H9 (cell line): Measurements from ENCODE around the gene FTHL17. TPM values are rescaled to one million over a fixed set of nuclear protein-coding genes. Genes with fewer than 3 reads are reported as not detected.

Source experiments
- DNase-seq: peaks from one replicate; pipeline ENCODE4 v3.0.0-alpha.2; 2017
- H2AFZ ChIP-seq: one replicate; pipeline ENCODE4 v1.6.1; 2013; ENCODE audit warnings: mild to moderate bottlenecking, low read length, control low read depth, moderate library complexity
- H2AK5ac ChIP-seq: 2 replicates; pipeline ENCODE4 v1.6.1; 2013; ENCODE audit warnings: low read length, control low read depth, mixed read lengths; ENCODE audit not compliant: insufficient read length
- H2BK120ac ChIP-seq: one replicate; pipeline ENCODE4 v1.6.1; 2013; ENCODE audit warnings: low read depth, mild to moderate bottlenecking, low read length, control low read depth, inconsistent platforms; ENCODE audit not compliant: poor library complexity, severe bottlenecking
- H2BK12ac ChIP-seq: 2 replicates; pipeline ENCODE4 v1.6.1; 2013; ENCODE audit warnings: low read length, control low read depth, mixed read lengths, low read depth; ENCODE audit not compliant: insufficient read length
- H2BK15ac ChIP-seq: 2 replicates; pipeline ENCODE4 v1.6.1; 2013; ENCODE audit warnings: low read depth, low read length, control low read depth
- H2BK20ac ChIP-seq: one replicate; pipeline ENCODE4 v1.6.1; 2013; ENCODE audit warnings: low read depth, mild to moderate bottlenecking, low read length, control low read depth, inconsistent platforms; ENCODE audit not compliant: poor library complexity, severe bottlenecking
- H2BK5ac ChIP-seq: 2 replicates; pipeline ENCODE4 v1.6.1; 2013; ENCODE audit warnings: low read length, control low read depth, mixed read lengths; ENCODE audit not compliant: insufficient read length
- H3K14ac ChIP-seq: 2 replicates; pipeline ENCODE4 v1.6.1; 2013; ENCODE audit warnings: low read length, control low read depth; ENCODE audit not compliant: insufficient read depth
- H3K18ac ChIP-seq: 2 replicates; pipeline ENCODE4 v1.6.1; 2013; ENCODE audit warnings: low read depth, mild to moderate bottlenecking, mixed read lengths, low read length, control low read depth; ENCODE audit not compliant: insufficient read length
- H3K23ac ChIP-seq: 2 replicates; pipeline ENCODE4 v1.6.1; 2013; ENCODE audit warnings: low read length, control low read depth, mixed read lengths, low read depth; ENCODE audit not compliant: insufficient read length
- H3K23me2 ChIP-seq: 2 replicates; pipeline ENCODE4 v1.6.1; 2013; ENCODE audit warnings: low read depth, mild to moderate bottlenecking, mixed read lengths, low read length, control low read depth; ENCODE audit not compliant: insufficient read length, poor library complexity, severe bottlenecking
- H3K27ac ChIP-seq: 2 replicates; pipeline ENCODE4 v1.5.1; 2013; ENCODE audit warnings: low read length, control low read depth, mixed read lengths, low read depth; ENCODE audit not compliant: insufficient read length
- H3K27me3 ChIP-seq: 2 replicates; pipeline ENCODE4 v1.6.1; 2013; ENCODE audit warnings: low read length, control low read depth, inconsistent platforms; ENCODE audit not compliant: insufficient read depth
- H3K4ac ChIP-seq: 2 replicates; pipeline ENCODE4 v1.6.1; 2013; ENCODE audit warnings: low read depth, mild to moderate bottlenecking, control low read depth, inconsistent platforms, low read length, moderate library complexity
- H3K4me1 ChIP-seq: 2 replicates; pipeline ENCODE4 v1.6.1; 2013; ENCODE audit warnings: low read length, control low read depth, inconsistent platforms; ENCODE audit not compliant: insufficient read depth
- H3K4me2 ChIP-seq: 2 replicates; pipeline ENCODE4 v1.6.1; 2013; ENCODE audit warnings: low read length, control low read depth, mixed read lengths; ENCODE audit not compliant: insufficient read length, insufficient read depth
- H3K56ac ChIP-seq: 2 replicates; pipeline ENCODE4 v1.6.1; 2013; ENCODE audit warnings: low read depth, mild to moderate bottlenecking, mixed read lengths, low read length, control low read depth; ENCODE audit not compliant: insufficient read length
- H3K79me1 ChIP-seq: 2 replicates; pipeline ENCODE4 v1.6.1; 2013; ENCODE audit warnings: low read depth, mild to moderate bottlenecking, moderate library complexity, low read length, control low read depth, inconsistent platforms; ENCODE audit not compliant: insufficient read depth, poor library complexity, severe bottlenecking
- H3K79me2 ChIP-seq: 2 replicates; pipeline ENCODE4 v1.6.1; 2013; ENCODE audit warnings: low read length, control low read depth, inconsistent platforms; ENCODE audit not compliant: insufficient read depth
- H3K9ac ChIP-seq: 2 replicates; pipeline ENCODE4 v1.6.1; 2013; ENCODE audit warnings: low read length, control low read depth, mixed read lengths; ENCODE audit not compliant: insufficient read length; ENCODE audit errors: extremely low read depth
- H3K9me3 ChIP-seq: one replicate; pipeline ENCODE4 v1.6.1; 2013; ENCODE audit warnings: low read depth, low read length, inconsistent platforms; ENCODE audit not compliant: control insufficient read depth
- H3T11ph ChIP-seq: one replicate; pipeline ENCODE4 v1.6.1; 2013; ENCODE audit warnings: mild to moderate bottlenecking, low read length, control low read depth, inconsistent platforms
- H4K20me1 ChIP-seq: one replicate; pipeline ENCODE4 v1.6.1; 2013; ENCODE audit not compliant: control insufficient read depth, insufficient read length, insufficient read depth
- H4K5ac ChIP-seq: 2 replicates; pipeline ENCODE4 v1.6.1; 2013; ENCODE audit warnings: low read depth, mild to moderate bottlenecking, mixed read lengths, low read length, control low read depth; ENCODE audit not compliant: insufficient read length
- H4K8ac ChIP-seq: replicated peaks from 2 replicates; pipeline ENCODE4 v1.6.1; 2013; ENCODE audit warnings: low read length, control low read depth, mixed read lengths, low read depth; ENCODE audit not compliant: insufficient read length
- H4K91ac ChIP-seq: 2 replicates; pipeline ENCODE4 v1.6.1; 2013; ENCODE audit warnings: low read depth, mild to moderate bottlenecking, moderate library complexity, mixed read lengths, low read length, control low read depth; ENCODE audit not compliant: insufficient read length
- H3K27ac Mint-ChIP-seq, 3 experiments: 2 replicates in 2 of 3; 3 replicates in 1 of 3; pipeline ENCODE4 v1.8.0; 2020 to 2021; ENCODE audit warnings: mixed read lengths in 3 of 3, mild to moderate bottlenecking in 1 of 3, moderate library complexity in 1 of 3
- H3K27me3 Mint-ChIP-seq: 2 replicates; pipeline ENCODE4 v1.8.0; 2021; ENCODE audit warnings: low read depth, mild to moderate bottlenecking, moderate library complexity, mixed read lengths
- H3K36me3 Mint-ChIP-seq, 3 experiments: 2 replicates in 2 of 3; 3 replicates in 1 of 3; pipeline ENCODE4 v1.8.0; 2020 to 2021; ENCODE audit warnings: low read depth in 3 of 3, mixed read lengths in 3 of 3; ENCODE audit not compliant: insufficient read depth in 1 of 3
- H3K4me1 Mint-ChIP-seq, 2 experiments: 2 replicates each; pipeline ENCODE4 v1.8.0; 2020; ENCODE audit warnings: mixed read lengths in 2 of 2
- H3K4me3 Mint-ChIP-seq, 2 experiments: 2 replicates in 1 of 2; 3 replicates in 1 of 2; pipeline ENCODE4 v1.8.0; 2020 to 2021; ENCODE audit warnings: mild to moderate bottlenecking in 2 of 2, mixed read lengths in 2 of 2, moderate library complexity in 1 of 2
- H3K9me3 Mint-ChIP-seq, 2 experiments: 2 replicates in 1 of 2; 3 replicates in 1 of 2; pipeline ENCODE4 v1.8.0; 2020; ENCODE audit warnings: mild to moderate bottlenecking in 2 of 2, mixed read lengths in 2 of 2, moderate library complexity in 1 of 2
- WGBS: extraction: QIAGEN DNeasy Blood & Tissue Kit; methylation state at CpG from one replicate; pipeline ENCODE4 v1.1.7; 2013; ENCODE audit warnings: missing lambda C conversion rate, low lambda C conversion rate, mixed read lengths; ENCODE audit not compliant: insufficient read length; ENCODE audit errors: extremely low coverage; 5-methylcytosine and 5-hydroxymethylcytosine counted together
- total RNA-seq: library from RNA; stranded (reverse); gene quantifications from 2 replicates; pipeline ENCODE4 v1.2.1, GENCODE V29; 2021
- TF ChIP-seq, protein P1 (sequence below): fragments of 200-600 bp; sonication (generic); conservative IDR thresholded peaks from 3 replicates; pipeline ENCODE4 v1.8.0; 2021; ENCODE audit warnings: antibody characterized with exemption, mild to moderate bottlenecking

FTHL17 gene
- total RNA-seq, 1 experiment from 2014 or later = not detected

DNA sequence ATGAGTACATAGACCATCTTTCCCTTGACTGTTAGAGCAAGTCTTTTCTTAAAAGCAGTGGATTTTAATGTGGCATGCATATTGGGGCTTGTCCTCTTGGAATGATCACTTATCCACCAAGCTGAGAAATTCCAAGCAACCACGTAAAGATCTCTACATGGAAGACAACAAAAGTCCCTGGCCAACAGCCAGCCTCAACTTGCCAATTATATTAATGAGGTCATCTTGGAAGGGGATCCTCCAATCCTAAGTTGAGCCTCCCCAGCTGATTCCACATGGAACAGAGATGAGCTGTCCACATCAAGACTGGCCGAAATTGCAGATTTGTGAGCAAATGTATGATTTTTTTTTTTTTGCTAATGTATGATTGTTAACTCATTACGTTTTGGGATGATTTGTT, 20.6 kb upstream of the FTHL17 start:
- no peaks in the 10 kb centered on the region for H3K9me3 ChIP-seq
- no peak for DNase-seq

More for the DNA sequence above, 20.6 kb upstream of the FTHL17 start:
- Histone ChIP-seq H2BK15ac (no peak overlapping the region), H3K79me2 (no peaks in the 10 kb centered on the region), H4K91ac (no peak overlapping the region), H2BK5ac (no peak overlapping the region), H3K23ac (no peak overlapping the region), H2AK5ac (no peak overlapping the region), H2BK120ac (no peak overlapping the region), H3K4ac (no peak overlapping the region), H3K23me2 (no peaks in the 10 kb centered on the region), H3K79me1 (no peaks in the 10 kb centered on the region), H2BK20ac (no peak overlapping the region), H4K20me1 (no peaks in the 10 kb centered on the region), H3K4me2 (no peak overlapping the region), H3K56ac (no peak overlapping the region), H4K8ac (no peak overlapping the region), H3K27ac (no peak overlapping the region), H2AFZ (no peak overlapping the region), H3K14ac (no peak overlapping the region), H3K9ac (no peak overlapping the region), H4K5ac (no peak overlapping the region), H2BK12ac (no peak overlapping the region), H3K4me1 (no peaks in the 10 kb centered on the region), H3K18ac (no peak overlapping the region), H3T11ph (no peak overlapping the region), H3K27me3 (no peaks in the 10 kb centered on the region)
- Mint-ChIP-seq H3K36me3 (peaks cover 4 to 9% (median 7%) of the 10 kb centered on the region in 3 experiments; a peak in 4 of 7 replicates), H3K27me3 (no peaks in the 10 kb centered on the region), H3K4me1 (no peaks in the 10 kb centered on the region), H3K27ac (no peak overlapping the region), H3K9me3 (peaks cover 57 to 75% of the 10 kb centered on the region in 2 experiments), H3K4me3 (no peak overlapping the region)
- TF ChIP-seq, protein P1, sequence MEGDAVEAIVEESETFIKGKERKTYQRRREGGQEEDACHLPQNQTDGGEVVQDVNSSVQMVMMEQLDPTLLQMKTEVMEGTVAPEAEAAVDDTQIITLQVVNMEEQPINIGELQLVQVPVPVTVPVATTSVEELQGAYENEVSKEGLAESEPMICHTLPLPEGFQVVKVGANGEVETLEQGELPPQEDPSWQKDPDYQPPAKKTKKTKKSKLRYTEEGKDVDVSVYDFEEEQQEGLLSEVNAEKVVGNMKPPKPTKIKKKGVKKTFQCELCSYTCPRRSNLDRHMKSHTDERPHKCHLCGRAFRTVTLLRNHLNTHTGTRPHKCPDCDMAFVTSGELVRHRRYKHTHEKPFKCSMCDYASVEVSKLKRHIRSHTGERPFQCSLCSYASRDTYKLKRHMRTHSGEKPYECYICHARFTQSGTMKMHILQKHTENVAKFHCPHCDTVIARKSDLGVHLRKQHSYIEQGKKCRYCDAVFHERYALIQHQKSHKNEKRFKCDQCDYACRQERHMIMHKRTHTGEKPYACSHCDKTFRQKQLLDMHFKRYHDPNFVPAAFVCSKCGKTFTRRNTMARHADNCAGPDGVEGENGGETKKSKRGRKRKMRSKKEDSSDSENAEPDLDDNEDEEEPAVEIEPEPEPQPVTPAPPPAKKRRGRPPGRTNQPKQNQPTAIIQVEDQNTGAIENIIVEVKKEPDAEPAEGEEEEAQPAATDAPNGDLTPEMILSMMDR = no peak
- no CpG with 5 or more reads among the region's 3 CpGs for WGBS
